ENCODE results near the gene ZFP69.

- no peak for TF ChIP-seq CTCF (IDR thresholded peaks at IDR 0.05; ENCODE audit: insufficient read depth, low read depth, low read length)
- TF ChIP-seq EZH2 (IDR thresholded peaks at IDR 0.05; ENCODE audit: insufficient read depth, low read length) = no peak
Observed at GRCh38 chr1:40439247-40439646, 37.8 kb upstream of the ZFP69 start.

Data from astrocyte (in vitro differentiated cells and primary cell).